HG03064 (cell line): ENCODE measurements around the gene KCTD2.
A peak's percentile ranks its signal among the peaks of the same experiment; 100 is the strongest.
"Not testable (repeated sequence)": the region's sequence is repeated elsewhere in the genome, so short reads cannot be mapped to it uniquely, and the experiment has no call there.

Experiments used
- ATAC-seq: cut with Tn5 transposase; IDR thresholded peaks from one replicate; pipeline ENCODE4 v1.9.1; 2021; ENCODE audit warnings: low read depth; ENCODE audit not compliant: unreplicated experiment

The KCTD2 gene

GRCh38 chr17:75046407-75047289 is at the start of gene KCTD2, which contains the start of gene ATP5PD:
TSS of gene KCTD2 (plus strand) at chr17:75047225. CDS start at chr17:75047251, 26 bp downstream.
TSS of gene ATP5PD (minus strand) at chr17:75046969. CDS start at chr17:75042650, 4,319 bp downstream.
- peak; percentile 88 for ATAC-seq

GRCh38 chr17:74998783-74999182 is 48.2 kb upstream of the KCTD2 start:
- ATAC-seq, result no peak

- ATAC-seq, result no peak
These were observed 47.5 kb upstream of the KCTD2 start for GRCh38 chr17:74999523-74999922.

GRCh38 chr17:75001915-75002843 is 44.8 kb upstream of the KCTD2 start:
- no peak for ATAC-seq

- ATAC-seq, result no peak
These were observed 43.7 kb upstream of the KCTD2 start for GRCh38 chr17:75003070-75003956.

- ATAC-seq, result no peak
These were observed 43.1 kb upstream of the KCTD2 start for GRCh38 chr17:75003957-75004355.

- ATAC-seq, result no peak
These were observed 42.7 kb upstream of the KCTD2 start for GRCh38 chr17:75004371-75004770.

- ATAC-seq, result no peak
These were observed 41.7 kb upstream of the KCTD2 start for GRCh38 chr17:75005291-75005690.

GRCh38 chr17:75006084-75006483 is 40.9 kb upstream of the KCTD2 start:
- not testable (repeated sequence) for ATAC-seq

- ATAC-seq, result no peak
These were observed 40.4 kb upstream of the KCTD2 start for GRCh38 chr17:75006653-75007052.

- ATAC-seq, result no peak
These were observed 38.7 kb upstream of the KCTD2 start for GRCh38 chr17:75008373-75008772.

- no peak for ATAC-seq
These were observed 37.8 kb upstream of the KCTD2 start for GRCh38 chr17:75009139-75009724.

GRCh38 chr17:75010683-75011400 is 36.2 kb upstream of the KCTD2 start:
- ATAC-seq, result no peak

- ATAC-seq, result no peak
These were observed 35.5 kb upstream of the KCTD2 start for GRCh38 chr17:75011401-75012095.

GRCh38 chr17:75012096-75012345 is 35.0 kb upstream of the KCTD2 start:
- ATAC-seq, result no peak

- peak; percentile 78 for ATAC-seq
These were observed 34.5 kb upstream of the KCTD2 start, which contains the start of gene MRPL58 for GRCh38 chr17:75012346-75013091. TSS of gene MRPL58 (plus strand) at chr17:75012670. CDS start at chr17:75012687, 17 bp downstream.

GRCh38 chr17:75013092-75013559 is 33.9 kb upstream of the KCTD2 start:
- ATAC-seq, result no peak

GRCh38 chr17:75019146-75019545 is 27.9 kb upstream of the KCTD2 start:
- ATAC-seq, result no peak
